Mesenteric fat pad (tissue), 1 donor: ENCODE measurements around the gene TNFRSF25. TPM values are rescaled to one million over a fixed set of nuclear protein-coding genes. Genes with fewer than 3 reads are reported as not detected.
"Not testable (repeated sequence)": the region's sequence is repeated elsewhere in the genome, so short reads cannot be mapped to it uniquely, and the experiment has no call there.

ENCODE experiments used
- DNase-seq: peaks from one replicate; pipeline ENCODE4 v3.0.0-alpha.2; 2020; ENCODE audit warnings: low spot score
- total RNA-seq: library from RNA; stranded (reverse); fragmentation: NEBNext Ultra II Directional; extraction: Animal tissue kit (Norgen Biotek cat#: 25700); gene quantifications from one replicate; pipeline ENCODE4 v1.2.1, GENCODE V29; 2021
- donor health status: DM: yes; HTN: yes; CAD: no.

Gene TNFRSF25
- total RNA-seq, 1 donor from 2014 or later, result 6.0 TPM

- not testable (repeated sequence) for DNase-seq
These were observed 28.8 kb downstream of the TNFRSF25 start for GRCh38 chr1:6437012-6437700.

- not testable (repeated sequence) for DNase-seq
These were observed 29.7 kb downstream of the TNFRSF25 start for GRCh38 chr1:6436277-6436676.

GRCh38 chr1:6435547-6435946, 30.4 kb downstream of the TNFRSF25 start:
- no peak for DNase-seq

- DNase-seq, result no peak
These were observed 30.8 kb downstream of the TNFRSF25 start for GRCh38 chr1:6435129-6435528.

GRCh38 chr1:6434186-6434585, 31.8 kb downstream of the TNFRSF25 start:
- DNase-seq, result no peak

- not testable (repeated sequence) for DNase-seq
These were observed 34.1 kb downstream of the TNFRSF25 start for GRCh38 chr1:6431645-6432579.

- DNase-seq, result not testable (repeated sequence)
These were observed 36.1 kb downstream of the TNFRSF25 start for GRCh38 chr1:6429660-6430411.

GRCh38 chr1:6428453-6428852, 37.5 kb downstream of the TNFRSF25 start:
- DNase-seq, result not testable (repeated sequence)

- no peak for DNase-seq
These were observed 38.3 kb downstream of the TNFRSF25 start for GRCh38 chr1:6427441-6428390.

- no peak for DNase-seq
These were observed 39.0 kb downstream of the TNFRSF25 start for GRCh38 chr1:6426972-6427350.

GRCh38 chr1:6426277-6426971, 39.5 kb downstream of the TNFRSF25 start:
- DNase-seq, result no peak

GRCh38 chr1:6425658-6426057, 40.3 kb downstream of the TNFRSF25 start:
- DNase-seq, result no peak

- DNase-seq, result no peak
These were observed 41.1 kb downstream of the TNFRSF25 start, which contains the start of gene ESPN for GRCh38 chr1:6424619-6425593. ESPN (plus strand) TSS chr1:6424776; CDS start chr1:6424956, 180 bp downstream.

- no peak for DNase-seq
These were observed 41.9 kb downstream of the TNFRSF25 start for GRCh38 chr1:6424000-6424565.

- no peak for DNase-seq
These were observed 42.5 kb downstream of the TNFRSF25 start for GRCh38 chr1:6423321-6423999.

GRCh38 chr1:6421266-6421665, 44.7 kb downstream of the TNFRSF25 start:
- no peak for DNase-seq

- DNase-seq, result no peak
These were observed 45.4 kb downstream of the TNFRSF25 start for GRCh38 chr1:6420454-6421042.
